ENCODE measurements around the gene KIF6. TPM values are rescaled to one million over a fixed set of nuclear protein-coding genes. Genes with fewer than 3 reads are reported as not detected.

KIF6 gene
- total and polyA plus RNA-seq, 2 of the 8 experiments (the other 6 are each of a cell fraction or from before 2014, with no cell fraction given) = 0.53 to 0.65 TPM

DNA sequence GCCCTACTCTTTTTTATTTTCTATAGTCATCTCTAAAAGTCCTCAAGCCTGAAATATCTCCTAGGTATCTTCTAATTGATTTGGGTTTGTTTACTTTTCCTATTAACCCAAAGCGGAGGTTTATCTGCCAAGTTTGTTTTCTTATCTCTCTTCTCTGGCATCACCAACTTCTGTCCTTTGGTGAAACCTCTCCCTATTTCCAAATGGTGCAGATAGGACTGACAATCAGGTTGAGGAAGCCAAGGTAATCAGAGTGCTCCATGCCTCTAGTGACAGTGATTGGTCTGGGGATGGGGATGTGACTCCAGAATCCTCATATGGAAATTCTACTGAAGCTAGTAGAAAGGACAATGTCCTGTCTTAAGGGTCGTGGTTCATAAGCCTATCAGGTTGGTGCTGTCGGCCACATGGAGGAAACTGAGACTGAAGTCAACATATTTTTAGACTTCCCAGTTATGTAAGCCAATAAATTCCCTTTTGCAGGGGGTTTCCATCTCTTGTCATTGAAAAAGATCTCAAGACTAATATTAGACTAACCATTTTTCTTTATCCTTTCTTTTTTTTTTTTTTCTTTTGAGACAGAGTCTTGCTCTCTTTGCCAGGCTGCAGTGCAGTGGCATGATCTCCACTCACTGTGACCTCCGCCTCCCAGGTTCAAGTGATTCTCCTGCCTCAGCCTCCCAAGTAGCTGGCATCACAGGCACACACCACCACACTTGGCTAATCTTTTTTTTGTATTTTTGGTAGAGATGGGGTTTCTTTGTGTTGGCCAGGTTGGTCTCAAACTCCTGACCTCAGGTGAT lies 28.0 kb downstream of the KIF6 start:
- no peak overlapping the region for H3K4me2 ChIP-seq (ENCODE audit: insufficient read depth in 1 of 2, low read depth in 2 of 2, low read length in 2 of 2)
- no peak overlapping the region for H3K27ac ChIP-seq (ENCODE audit: low read depth, low read length)
- no peak overlapping the region for H2AK5ac ChIP-seq (ENCODE audit: low read depth, low read length)
- CTCF ChIA-PET (ENCODE audit: partially characterized antibody) = interaction anchor here (0.6 to 1.8 kb wide), 3 partner anchors 14 to 649 kb away, joined by 3 to 5 read pairs (median 4); no protein-coding TSS in a partner anchor
- no peak overlapping the region for H3K9ac ChIP-seq (replicated peaks in 1 of 4; ENCODE audit: extremely low read depth in 1 of 4, low read depth in 3 of 4, low read length in 3 of 4)
- H3K56ac ChIP-seq (replicated peaks; ENCODE audit: insufficient read length, low read depth, low read length) = no peak overlapping the region
- 92% methylated on average over 4 of the region's 4 CpGs; no CpG with 5 or more reads in 1 of the 2 experiments for WGBS, 2 experiments (ENCODE audit: extremely low coverage in 1 of 2, insufficient coverage in 1 of 2, insufficient read length in 1 of 2, insufficient replicate concordance in 2 of 2, low coverage in 1 of 2, low lambda C conversion rate in 2 of 2, missing lambda C conversion rate in 1 of 2)
- no peak overlapping the region for H2BK20ac ChIP-seq (ENCODE audit: low read length)
- no peak overlapping the region for H4K8ac ChIP-seq (ENCODE audit: extremely low read depth, insufficient read depth, low read length)
- H3K4me3 ChIP-seq (ENCODE audit: extremely low read depth in 1 of 4, insufficient read depth in 2 of 4, low read depth in 3 of 4, low read length in 4 of 4) = no peak overlapping the region
- no peak overlapping the region for H2BK15ac ChIP-seq (ENCODE audit: low read length)
- H3K79me2 ChIP-seq (ENCODE audit: control insufficient read depth in 1 of 2, insufficient read depth in 2 of 2, low read length in 2 of 2) = no peaks in the 10 kb centered on the region
- no peak overlapping the region for H4K91ac ChIP-seq (replicated peaks; ENCODE audit: insufficient read length, low read length)
- DNase-seq (ENCODE audit: low read depth in 1 of 2, low spot score in 2 of 2) = no peak
- peaks cover 0 to 4% (median 0%) of the 10 kb centered on the region in 4 experiments; a peak in 1 of 7 replicates for H3K4me1 ChIP-seq (replicated peaks in 1 of 4; ENCODE audit: control insufficient read depth in 3 of 4, insufficient read depth in 4 of 4, low read length in 3 of 4)
- no peak overlapping the region for H2AFZ ChIP-seq (ENCODE audit: low read length)
- no peak overlapping the region for H4K5ac ChIP-seq (ENCODE audit: insufficient read length, low read depth, low read length)
- H3K36me3 ChIP-seq (ENCODE audit: control insufficient read depth in 2 of 4, insufficient read depth in 4 of 4, low read length in 3 of 4) = no peaks in the 10 kb centered on the region
- H4K20me1 ChIP-seq (replicated peaks in 1 of 2; ENCODE audit: control insufficient read depth in 1 of 2, insufficient read depth in 2 of 2, low read length in 2 of 2) = no peaks in the 10 kb centered on the region
- H3K27me3 ChIP-seq (replicated peaks in 1 of 4; ENCODE audit: control insufficient read depth in 3 of 4, extremely low read depth in 1 of 4, insufficient read depth in 3 of 4, low read length in 3 of 4) = no peaks in the 10 kb centered on the region
- no peaks in the 10 kb centered on the region for H3K23me2 ChIP-seq (ENCODE audit: low read depth, low read length)
- H2BK120ac ChIP-seq (replicated peaks; ENCODE audit: low read depth, low read length) = no peak overlapping the region
- H3K23ac ChIP-seq (ENCODE audit: insufficient read length) = no peak overlapping the region
- H3K4ac ChIP-seq (replicated peaks; ENCODE audit: insufficient read length, low read depth, low read length) = no peak overlapping the region
- no peaks in the 10 kb centered on the region for H3K79me1 ChIP-seq (ENCODE audit: low read depth, low read length)
- H2BK5ac ChIP-seq (ENCODE audit: low read depth, low read length) = no peak overlapping the region
- POLR2A ChIA-PET (ENCODE audit: partially characterized antibody) = no interaction called here
- no peak overlapping the region for H3K14ac ChIP-seq (ENCODE audit: insufficient read length)
- no peaks in the 10 kb centered on the region for H3K9me3 ChIP-seq (ENCODE audit: insufficient read depth in 2 of 2, low read depth in 1 of 2, low read length in 1 of 2)
- no peak overlapping the region for H3K18ac ChIP-seq (ENCODE audit: extremely low read depth, low read length)
- no peak overlapping the region for H2BK12ac ChIP-seq (ENCODE audit: low read depth, low read length)
- FAIRE-seq = no peak
- TF ChIP-seq RBBP5 (IDR thresholded peaks at IDR 0.05; ENCODE audit: borderline replicate concordance, low read depth, low read length) = no peak
- TF ChIP-seq, protein P1, sequence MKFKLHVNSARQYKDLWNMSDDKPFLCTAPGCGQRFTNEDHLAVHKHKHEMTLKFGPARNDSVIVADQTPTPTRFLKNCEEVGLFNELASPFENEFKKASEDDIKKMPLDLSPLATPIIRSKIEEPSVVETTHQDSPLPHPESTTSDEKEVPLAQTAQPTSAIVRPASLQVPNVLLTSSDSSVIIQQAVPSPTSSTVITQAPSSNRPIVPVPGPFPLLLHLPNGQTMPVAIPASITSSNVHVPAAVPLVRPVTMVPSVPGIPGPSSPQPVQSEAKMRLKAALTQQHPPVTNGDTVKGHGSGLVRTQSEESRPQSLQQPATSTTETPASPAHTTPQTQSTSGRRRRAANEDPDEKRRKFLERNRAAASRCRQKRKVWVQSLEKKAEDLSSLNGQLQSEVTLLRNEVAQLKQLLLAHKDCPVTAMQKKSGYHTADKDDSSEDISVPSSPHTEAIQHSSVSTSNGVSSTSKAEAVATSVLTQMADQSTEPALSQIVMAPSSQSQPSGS (IDR thresholded peaks at IDR 0.05; ENCODE audit: low read length) = no peak
- no peak for TF ChIP-seq POLR2AphosphoS5 (IDR thresholded peaks at IDR 0.05; ENCODE audit: low read depth, low read length)
- no peak for TF ChIP-seq CHD2 (IDR thresholded peaks at IDR 0.05; ENCODE audit: low read length)
- TF ChIP-seq, protein P2, sequence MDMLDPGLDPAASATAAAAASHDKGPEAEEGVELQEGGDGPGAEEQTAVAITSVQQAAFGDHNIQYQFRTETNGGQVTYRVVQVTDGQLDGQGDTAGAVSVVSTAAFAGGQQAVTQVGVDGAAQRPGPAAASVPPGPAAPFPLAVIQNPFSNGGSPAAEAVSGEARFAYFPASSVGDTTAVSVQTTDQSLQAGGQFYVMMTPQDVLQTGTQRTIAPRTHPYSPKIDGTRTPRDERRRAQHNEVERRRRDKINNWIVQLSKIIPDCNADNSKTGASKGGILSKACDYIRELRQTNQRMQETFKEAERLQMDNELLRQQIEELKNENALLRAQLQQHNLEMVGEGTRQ (IDR thresholded peaks at IDR 0.05; ENCODE audit: low read length) = no peak
- TF ChIP-seq FOSL1 (IDR thresholded peaks at IDR 0.05; ENCODE audit: insufficient read depth, low read depth, low read length) = no peak
- no peak for TF ChIP-seq SIX5 (IDR thresholded peaks at IDR 0.05; ENCODE audit: low read depth, low read length)
- TF ChIP-seq SIN3A (conservative IDR thresholded peaks at IDR 0.05 in 1 of 2, IDR thresholded peaks at IDR 0.05 in 1 of 2; ENCODE audit: low read depth in 1 of 2, low read length in 2 of 2) = no peak
- no peak for TF ChIP-seq RAD21 (IDR thresholded peaks at IDR 0.05 in 1 of 2, conservative IDR thresholded peaks at IDR 0.05 in 1 of 2; ENCODE audit: low read depth in 2 of 2, low read length in 2 of 2)

Data from H1 (cell line).